Activated CD4-positive, alpha-beta T cell treated with anti-CD3 and anti-CD28 coated beads, Interleukin-2, Interleukin-4, amounts not matched to agents 100 ng/mL and 50 ng/mL, durations not matched to agents 16 hours and 8 hours (primary cell): Measurements from ENCODE around the gene PAX7.

Experiments
- DNase-seq: peaks from one replicate; pipeline ENCODE4 v3.0.0-alpha.2; 2020; ENCODE audit warnings: low spot score

Gene PAX7

DNA sequence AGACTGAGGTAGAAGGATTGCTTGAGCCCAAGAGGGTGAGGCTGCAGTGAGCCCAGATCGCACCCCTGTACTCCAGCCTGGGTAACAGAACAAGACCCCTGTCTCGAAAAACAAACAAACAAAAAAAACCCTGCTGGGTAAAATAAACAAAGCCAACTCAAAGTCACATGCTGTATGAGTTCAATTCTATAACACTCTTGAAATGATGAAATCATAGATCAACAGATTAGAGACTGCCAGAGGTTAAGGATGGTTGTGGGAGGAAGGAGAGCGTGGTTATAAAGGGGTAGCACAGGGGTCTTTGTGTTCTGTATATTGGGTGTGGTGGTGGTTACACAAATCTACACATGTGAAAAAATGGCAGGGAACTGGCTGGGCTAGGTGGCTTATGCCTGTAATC lies 166.3 kb downstream of the PAX7 start:
- DNase-seq: no peak
